ENCODE results near the gene TTLL11.

- TF ChIP-seq CTCF (IDR thresholded peaks at IDR 0.05) (no peak), POLR2A (IDR thresholded peaks at IDR 0.05) (no peak)
Measured at GRCh38 chr9:121912812-121913627, 180.1 kb downstream of the TTLL11 start.
